ENCODE measurements around the gene SDF2. TPM values are rescaled to one million over a fixed set of nuclear protein-coding genes. Genes with fewer than 3 reads are reported as not detected.

SDF2 gene
- total RNA-seq, 1 donor from 2014 or later: 62.7 TPM

DNA sequence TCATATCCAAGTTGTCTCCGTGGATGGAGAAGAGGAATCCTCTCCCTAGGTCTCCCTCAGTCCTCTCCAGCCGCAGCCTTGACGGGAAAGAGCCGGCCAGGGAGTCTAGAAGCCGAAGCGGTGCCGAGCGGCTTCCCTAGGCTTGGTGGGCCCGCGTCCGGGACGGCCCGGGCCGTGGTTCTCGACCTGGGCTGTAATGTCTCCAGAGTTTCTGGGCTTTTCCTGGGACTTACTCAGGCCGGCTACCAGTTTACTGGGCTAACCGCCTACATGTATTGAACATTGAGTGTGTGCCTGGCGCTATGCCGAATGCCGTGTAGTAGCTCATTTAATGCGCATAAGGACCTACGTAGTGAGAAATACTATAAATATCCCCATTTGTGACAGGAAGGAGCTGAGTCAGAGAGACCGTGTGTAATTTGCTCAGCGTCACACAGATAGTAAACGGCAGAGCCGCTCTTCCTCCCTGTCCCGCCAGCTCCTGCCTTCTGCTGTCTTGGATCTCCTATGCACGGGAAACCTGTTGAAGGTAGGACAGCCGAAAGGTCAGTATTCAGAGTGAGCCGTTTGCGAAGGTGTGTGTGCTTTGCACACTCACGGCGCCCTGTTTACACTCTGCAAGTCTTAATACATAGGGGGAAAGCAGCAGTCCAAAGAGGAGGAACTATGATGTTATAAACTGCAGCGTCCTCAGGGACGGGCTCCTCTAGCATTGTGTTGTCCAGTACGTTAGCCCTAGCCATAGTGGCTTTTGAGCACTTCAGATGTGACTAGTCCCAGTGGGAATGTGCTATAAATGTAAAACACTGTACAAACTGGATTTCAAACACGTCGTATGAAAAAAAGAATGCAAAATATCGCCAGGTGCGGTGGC is 62.2 kb downstream of the SDF2 start:
- Histone ChIP-seq H2AFZ (replicated peaks) (peak overlapping the region; percentile 86), H3K4me1 (peaks cover 20% of the 10 kb centered on the region), H3K27ac (no peak overlapping the region), H3F3A (ENCODE audit: low read depth) (peaks cover 29% of the 10 kb centered on the region), H3K4me2 (peak overlapping the region; percentile 99), H3K4me3 (peak overlapping the region; percentile 99), H3K27me3 (peaks cover 11% of the 10 kb centered on the region), H3K9me3 (ENCODE audit: low read depth) (no peaks in the 10 kb centered on the region), H4K20me1 (ENCODE audit: low read depth) (peaks cover 13% of the 10 kb centered on the region), H3K9ac (no peak overlapping the region), H3K36me3 (peaks cover 20% of the 10 kb centered on the region), H3K79me2 (ENCODE audit: low read depth) (peaks cover 42% of the 10 kb centered on the region)
- H3K27ac Mint-ChIP-seq: no peak overlapping the region
- H3K36me3 Mint-ChIP-seq: peaks cover 9% of the 10 kb centered on the region
- TF ChIP-seq, protein P1, sequence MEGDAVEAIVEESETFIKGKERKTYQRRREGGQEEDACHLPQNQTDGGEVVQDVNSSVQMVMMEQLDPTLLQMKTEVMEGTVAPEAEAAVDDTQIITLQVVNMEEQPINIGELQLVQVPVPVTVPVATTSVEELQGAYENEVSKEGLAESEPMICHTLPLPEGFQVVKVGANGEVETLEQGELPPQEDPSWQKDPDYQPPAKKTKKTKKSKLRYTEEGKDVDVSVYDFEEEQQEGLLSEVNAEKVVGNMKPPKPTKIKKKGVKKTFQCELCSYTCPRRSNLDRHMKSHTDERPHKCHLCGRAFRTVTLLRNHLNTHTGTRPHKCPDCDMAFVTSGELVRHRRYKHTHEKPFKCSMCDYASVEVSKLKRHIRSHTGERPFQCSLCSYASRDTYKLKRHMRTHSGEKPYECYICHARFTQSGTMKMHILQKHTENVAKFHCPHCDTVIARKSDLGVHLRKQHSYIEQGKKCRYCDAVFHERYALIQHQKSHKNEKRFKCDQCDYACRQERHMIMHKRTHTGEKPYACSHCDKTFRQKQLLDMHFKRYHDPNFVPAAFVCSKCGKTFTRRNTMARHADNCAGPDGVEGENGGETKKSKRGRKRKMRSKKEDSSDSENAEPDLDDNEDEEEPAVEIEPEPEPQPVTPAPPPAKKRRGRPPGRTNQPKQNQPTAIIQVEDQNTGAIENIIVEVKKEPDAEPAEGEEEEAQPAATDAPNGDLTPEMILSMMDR (IDR thresholded peaks at IDR 0.05): no peak
- TF ChIP-seq EZH2phosphoT487 (IDR thresholded peaks at IDR 0.05): no peak
- no peak for TF ChIP-seq EZH2 (IDR thresholded peaks at IDR 0.05)
- peaks cover 32% of the 10 kb centered on the region for H3K4me1 Mint-ChIP-seq
- peak overlapping the region; percentile 98 for H3K4me3 Mint-ChIP-seq
- no peaks in the 10 kb centered on the region for H3K9me3 Mint-ChIP-seq
- DNase-seq (ENCODE audit: low spot score): no peak
- peaks cover 5% of the 10 kb centered on the region for H3K27me3 Mint-ChIP-seq (ENCODE audit: insufficient read depth, low read depth)

DNA sequence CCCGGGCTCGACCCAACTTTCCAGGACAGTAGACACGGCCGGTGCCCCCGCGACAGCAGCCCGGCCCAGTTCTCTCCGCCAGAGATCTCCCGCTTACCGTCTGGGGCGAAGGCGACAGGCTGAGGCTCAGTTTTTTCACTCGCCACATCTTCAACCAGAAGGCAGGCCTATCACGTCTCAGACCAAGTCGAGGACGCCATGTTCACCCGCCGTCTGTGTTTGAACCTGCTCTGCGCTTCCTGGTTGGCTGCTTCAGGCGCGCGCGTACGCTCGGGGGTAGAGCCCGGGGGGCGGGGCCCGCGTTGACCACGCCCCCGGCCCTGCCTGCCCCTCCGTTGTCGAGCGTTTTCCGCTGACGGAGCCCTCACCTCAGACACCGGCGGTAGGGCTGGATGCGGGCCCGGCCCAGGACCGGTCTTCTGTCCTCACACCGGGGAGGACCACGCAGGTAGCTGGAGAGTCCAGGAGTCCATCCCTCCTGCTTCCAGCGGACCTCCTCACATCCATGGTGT is 62.9 kb downstream of the SDF2 start, which contains the start of gene SPAG5:
TSS of gene SPAG5 (minus strand) at position 227 of the 512 bp plus-strand sequence. CDS start at position 148, 79 bp downstream.
- peaks cover 49% of the 10 kb centered on the region for H3K79me2 ChIP-seq (ENCODE audit: low read depth)
- Mint-ChIP-seq H3K27me3 (ENCODE audit: insufficient read depth, low read depth) (peaks cover 3% of the 10 kb centered on the region), H3K4me3 (peak within 1 kb of the TSS; percentile 98), H3K9me3 (no peaks in the 10 kb centered on the region), H3K27ac (peak within 1 kb of the TSS; percentile 99), H3K4me1 (peaks cover 32% of the 10 kb centered on the region), H3K36me3 (peaks cover 11% of the 10 kb centered on the region)
- peak within 1 kb of the TSS; percentile 79 for H3K9ac ChIP-seq
- H3K4me1 ChIP-seq: peaks cover 20% of the 10 kb centered on the region
- peak within 1 kb of the TSS; percentile 99 for H3K4me2 ChIP-seq
- peak within 1 kb of the TSS; percentile 86 for H2AFZ ChIP-seq (replicated peaks)
- no peaks in the 10 kb centered on the region for H3K9me3 ChIP-seq (ENCODE audit: low read depth)
- peak; percentile 97 for DNase-seq (ENCODE audit: low spot score)
- H3F3A ChIP-seq (ENCODE audit: low read depth): peaks cover 29% of the 10 kb centered on the region
- peak within 1 kb of the TSS; percentile 99 for H3K4me3 ChIP-seq
- peaks cover 11% of the 10 kb centered on the region for H3K27me3 ChIP-seq
- TF ChIP-seq EZH2 (IDR thresholded peaks at IDR 0.05) (no peak), EZH2phosphoT487 (IDR thresholded peaks at IDR 0.05) (no peak)
- TF ChIP-seq, protein P1 (IDR thresholded peaks at IDR 0.05): no peak
- H3K27ac ChIP-seq: no peak within 1 kb of the TSS
- H4K20me1 ChIP-seq (ENCODE audit: low read depth): peaks cover 18% of the 10 kb centered on the region
- peaks cover 21% of the 10 kb centered on the region for H3K36me3 ChIP-seq

DNA sequence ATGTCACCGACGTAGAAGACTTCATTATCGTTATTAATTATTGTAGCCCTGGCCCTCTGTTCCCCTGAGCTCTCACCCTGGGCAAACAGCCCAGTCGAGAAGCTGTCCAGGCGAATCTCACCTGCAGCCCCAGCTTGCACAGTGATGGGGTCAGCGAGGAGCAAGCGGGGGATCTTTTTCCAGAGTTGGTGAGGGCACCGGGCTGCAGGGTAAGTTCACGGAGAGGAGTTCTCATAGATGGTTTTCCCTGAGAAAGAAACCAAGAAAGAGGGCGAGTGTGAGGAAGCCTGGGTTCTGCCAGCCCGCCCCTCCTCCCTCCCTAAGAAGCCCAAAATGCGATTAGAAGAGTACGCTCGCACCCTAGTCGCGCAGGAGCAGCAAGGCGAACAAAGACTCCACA is 63.3 kb downstream of the SDF2 start:
- H3F3A ChIP-seq (ENCODE audit: low read depth): peaks cover 29% of the 10 kb centered on the region
- H3K4me2 ChIP-seq: peak overlapping the region; percentile 99
- H3K36me3 ChIP-seq: peaks cover 21% of the 10 kb centered on the region
- peaks cover 54% of the 10 kb centered on the region for H3K79me2 ChIP-seq (ENCODE audit: low read depth)
- H4K20me1 ChIP-seq (ENCODE audit: low read depth): peaks cover 22% of the 10 kb centered on the region
- Mint-ChIP-seq H3K4me1 (peaks cover 28% of the 10 kb centered on the region), H3K27me3 (ENCODE audit: insufficient read depth, low read depth) (peaks cover under 1% of the 10 kb centered on the region), H3K4me3 (peak overlapping the region; percentile 98), H3K27ac (peak overlapping the region; percentile 99), H3K9me3 (no peaks in the 10 kb centered on the region), H3K36me3 (peaks cover 9% of the 10 kb centered on the region)
- TF ChIP-seq EZH2 (IDR thresholded peaks at IDR 0.05): no peak
- no peak for TF ChIP-seq EZH2phosphoT487 (IDR thresholded peaks at IDR 0.05)
- TF ChIP-seq, protein P1 (IDR thresholded peaks at IDR 0.05): no peak
- H3K27me3 ChIP-seq: peaks cover 11% of the 10 kb centered on the region
- no peak for DNase-seq (ENCODE audit: low spot score)
- H3K9me3 ChIP-seq (ENCODE audit: low read depth): no peaks in the 10 kb centered on the region
- H2AFZ ChIP-seq (replicated peaks): peak overlapping the region; percentile 86
- H3K9ac ChIP-seq: peak overlapping the region; percentile 79
- peak overlapping the region; percentile 99 for H3K4me3 ChIP-seq
- no peak overlapping the region for H3K27ac ChIP-seq
- peaks cover 20% of the 10 kb centered on the region for H3K4me1 ChIP-seq

Other genes with a start within 250 kb of the SDF2 start
- not detected in 2 replicates for gene SLC13A2, start 188.3 kb downstream of the SDF2 start, total RNA-seq (ENCODE audit: low replicate concordance)
- gene FOXN1, start 155.6 kb downstream of the SDF2 start, total RNA-seq (ENCODE audit: low replicate concordance): not detected in 2 replicates
- 61.4 and 103 TPM in 2 replicates for gene UNC119, start 109.3 kb downstream of the SDF2 start, total RNA-seq (ENCODE audit: low replicate concordance)
- gene PIGS, start 90.4 kb downstream of the SDF2 start, total RNA-seq (ENCODE audit: low replicate concordance): 15.2 and 39.5 TPM in 2 replicates
- gene ALDOC, start 85.0 kb downstream of the SDF2 start, total RNA-seq (ENCODE audit: low replicate concordance): 38.6 and 66.6 TPM in 2 replicates
- gene SPAG5, start 62.9 kb downstream of the SDF2 start, total RNA-seq (ENCODE audit: low replicate concordance): 141 TPM in 2 replicates
- 26.5 and 31.8 TPM in 2 replicates for gene RSKR, start 47.7 kb downstream of the SDF2 start, total RNA-seq (ENCODE audit: low replicate concordance)
- 91.2 and 130 TPM in 2 replicates for gene BLTP2, start 16.7 kb downstream of the SDF2 start, total RNA-seq (ENCODE audit: low replicate concordance)
- gene SUPT6H, start 299 bp upstream of the SDF2 start, total RNA-seq (ENCODE audit: low replicate concordance): 29.9 and 38.6 TPM in 2 replicates
- gene PROCA1, start 50.0 kb upstream of the SDF2 start, total RNA-seq (ENCODE audit: low replicate concordance): 12.5 and 32.7 TPM in 2 replicates
- gene RAB34, start 56.0 kb upstream of the SDF2 start, total RNA-seq (ENCODE audit: low replicate concordance): 82.8 and 133 TPM in 2 replicates
- 581 and 932 TPM in 2 replicates for gene RPL23A, start 58.1 kb upstream of the SDF2 start, total RNA-seq (ENCODE audit: low replicate concordance)
- 10.0 and 13.4 TPM in 2 replicates for gene TLCD1, start 64.3 kb upstream of the SDF2 start, total RNA-seq (ENCODE audit: low replicate concordance)
- gene NEK8, start 66.9 kb upstream of the SDF2 start, total RNA-seq (ENCODE audit: low replicate concordance): 3.7 and 9.2 TPM in 2 replicates
- 32.2 and 94.1 TPM in 2 replicates for gene TRAF4, start 82.1 kb upstream of the SDF2 start, total RNA-seq (ENCODE audit: low replicate concordance)
- gene FAM222B, start 180.9 kb upstream of the SDF2 start, total RNA-seq (ENCODE audit: low replicate concordance): 7.1 and 17.7 TPM in 2 replicates
- 25.8 and 44.8 TPM in 2 replicates for gene ERAL1, start 193.1 kb upstream of the SDF2 start, total RNA-seq (ENCODE audit: low replicate concordance)
- gene FLOT2, start 235.8 kb upstream of the SDF2 start, total RNA-seq (ENCODE audit: low replicate concordance): 84.0 and 131 TPM in 2 replicates
- gene DHRS13, start 241.2 kb upstream of the SDF2 start, total RNA-seq (ENCODE audit: low replicate concordance): 25.6 and 36.0 TPM in 2 replicates